ENCODE measurements around the gene CLK3. TPM values are rescaled to one million over a fixed set of nuclear protein-coding genes. Genes with fewer than 3 reads are reported as not detected.

The CLK3 gene
- total RNA-seq, 1 donor from 2014 or later: 76.0 TPM

GRCh38 chr15:74613089-74613952, 2.3 kb upstream of the CLK3 start:
- peaks cover 10% of the 10 kb centered on the region for H3K4me1 Mint-ChIP-seq (ENCODE audit: low read depth)
- no peak for DNase-seq (ENCODE audit: low spot score, unreplicated experiment)
- no peaks in the 10 kb centered on the region for H3K36me3 Mint-ChIP-seq (ENCODE audit: insufficient read depth)
- no peaks in the 10 kb centered on the region for H3K9me3 Mint-ChIP-seq (ENCODE audit: low read depth)
- H3K27me3 Mint-ChIP-seq: peaks cover 6% of the 10 kb centered on the region
- TF ChIP-seq CTCF (IDR thresholded peaks at IDR 0.05; ENCODE audit: unreplicated experiment): no peak
- H3K4me3 Mint-ChIP-seq (ENCODE audit: low read depth): peak overlapping the region; percentile 71
- peak overlapping the region; percentile 56 for H3K27ac Mint-ChIP-seq

GRCh38 chr15:74613953-74614743, 1.5 kb upstream of the CLK3 start:
- Mint-ChIP-seq H3K4me1 (ENCODE audit: low read depth) (peaks cover 10% of the 10 kb centered on the region), H3K27ac (peak overlapping the region; percentile 56), H3K36me3 (ENCODE audit: insufficient read depth) (no peaks in the 10 kb centered on the region), H3K9me3 (ENCODE audit: low read depth) (no peaks in the 10 kb centered on the region), H3K4me3 (ENCODE audit: low read depth) (peak overlapping the region; percentile 71), H3K27me3 (peaks cover 6% of the 10 kb centered on the region)
- DNase-seq (ENCODE audit: low spot score, unreplicated experiment): no peak
- no peak for TF ChIP-seq CTCF (IDR thresholded peaks at IDR 0.05; ENCODE audit: unreplicated experiment)

- TF ChIP-seq CTCF (IDR thresholded peaks at IDR 0.05; ENCODE audit: unreplicated experiment): no peak
- peak overlapping the region; percentile 88 for H3K4me3 Mint-ChIP-seq (ENCODE audit: low read depth)
- H3K36me3 Mint-ChIP-seq (ENCODE audit: insufficient read depth): no peaks in the 10 kb centered on the region
- DNase-seq (ENCODE audit: low spot score, unreplicated experiment): peak; percentile 61
- H3K9me3 Mint-ChIP-seq (ENCODE audit: low read depth): no peaks in the 10 kb centered on the region
- peak overlapping the region; percentile 98 for H3K27ac Mint-ChIP-seq
- H3K4me1 Mint-ChIP-seq (ENCODE audit: low read depth): peaks cover 10% of the 10 kb centered on the region
- peaks cover 6% of the 10 kb centered on the region for H3K27me3 Mint-ChIP-seq
These were observed 710 bp upstream of the CLK3 start for GRCh38 chr15:74614744-74615507.

- peaks cover 7% of the 10 kb centered on the region for H3K36me3 Mint-ChIP-seq (ENCODE audit: insufficient read depth)
- no peak for TF ChIP-seq CTCF (IDR thresholded peaks at IDR 0.05; ENCODE audit: unreplicated experiment)
- peak overlapping the region; percentile 88 for H3K4me3 Mint-ChIP-seq (ENCODE audit: low read depth)
- peaks cover 6% of the 10 kb centered on the region for H3K27me3 Mint-ChIP-seq
- H3K4me1 Mint-ChIP-seq (ENCODE audit: low read depth): peaks cover 12% of the 10 kb centered on the region
- peak overlapping the region; percentile 95 for H3K27ac Mint-ChIP-seq
- no peak for DNase-seq (ENCODE audit: low spot score, unreplicated experiment)
- no peaks in the 10 kb centered on the region for H3K9me3 Mint-ChIP-seq (ENCODE audit: low read depth)
These were observed 817 bp downstream of the CLK3 start for GRCh38 chr15:74616366-74616939.

Measured in progenitor cell of endocrine pancreas (in vitro differentiated cells).